Activated T-cell treated with anti-CD3 and anti-CD28 coated beads, Interleukin-2, amount 50 U/mL, for 4 hours (primary cell): ENCODE results near the gene PDE11A. TPM values are rescaled to one million over a fixed set of nuclear protein-coding genes. Genes with fewer than 3 reads are reported as not detected.

Experiments used
- ATAC-seq, 2 donors: fragments of 200-7000 bp; cut with Tn5 transposase; one replicate each; pipeline ENCODE4 v1.10.0; 2021
- DNase-seq: peaks from one replicate; pipeline ENCODE4 v3.0.0-alpha.2; 2020
- H3K27me3 Mint-ChIP-seq: one replicate; pipeline ENCODE4 v1.8.0; 2021; ENCODE audit warnings: low read depth, mixed read lengths
- H3K36me3 Mint-ChIP-seq: one replicate; pipeline ENCODE4 v1.8.0; 2022; ENCODE audit warnings: mixed read lengths; ENCODE audit not compliant: insufficient read depth
- H3K4me1 Mint-ChIP-seq: one replicate; pipeline ENCODE4 v1.8.0; 2021; ENCODE audit warnings: low read depth, mixed read lengths
- H3K4me3 Mint-ChIP-seq: one replicate; pipeline ENCODE4 v1.8.0; 2021; ENCODE audit warnings: mild to moderate bottlenecking, moderate library complexity, mixed read lengths
- H3K9me3 Mint-ChIP-seq: one replicate; pipeline ENCODE4 v1.8.0; 2021; ENCODE audit warnings: mixed read lengths
- total RNA-seq, 3 donors: library from RNA; stranded (reverse); gene quantifications; one replicate each; pipeline ENCODE4 v1.2.1, GENCODE V29; 2021

PDE11A gene
- total RNA-seq, 3 donors from 2014 or later = not detected

DNA sequence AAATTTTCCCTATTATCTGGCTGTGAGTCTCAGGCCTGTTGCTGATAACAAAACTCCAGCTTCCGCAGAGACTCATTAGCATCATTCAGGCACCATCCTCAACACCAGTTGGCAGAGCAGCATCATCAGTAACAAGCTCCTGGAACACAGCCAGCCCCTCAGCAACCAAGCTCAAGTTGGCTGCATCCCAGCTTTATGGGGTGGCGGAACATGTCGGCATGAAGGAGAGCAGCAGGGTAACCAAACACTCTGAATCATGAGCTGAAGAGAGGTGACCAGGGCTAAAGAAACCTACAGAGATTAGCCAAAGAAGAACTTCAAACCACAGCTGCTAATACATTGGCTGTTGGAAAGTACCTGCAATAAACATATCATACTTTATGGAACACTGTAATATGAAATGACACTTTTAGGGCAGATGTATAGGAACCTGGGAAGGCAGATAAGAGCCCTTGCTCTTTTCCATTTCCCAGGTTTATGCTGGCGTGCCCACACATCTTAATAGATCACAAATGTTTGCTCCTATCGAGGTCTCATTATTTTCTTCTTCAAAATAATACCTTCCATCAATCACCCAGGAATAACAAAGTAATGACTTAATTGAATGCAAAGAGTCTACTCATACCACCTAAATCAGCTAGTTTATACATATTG, 63.8 kb downstream of the PDE11A start:
- Mint-ChIP-seq H3K36me3 (no peaks in the 10 kb centered on the region), H3K4me3 (no peak overlapping the region), H3K4me1 (no peaks in the 10 kb centered on the region), H3K27me3 (no peaks in the 10 kb centered on the region), H3K9me3 (no peaks in the 10 kb centered on the region)
- no peak for ATAC-seq
- DNase-seq = no peak

DNA sequence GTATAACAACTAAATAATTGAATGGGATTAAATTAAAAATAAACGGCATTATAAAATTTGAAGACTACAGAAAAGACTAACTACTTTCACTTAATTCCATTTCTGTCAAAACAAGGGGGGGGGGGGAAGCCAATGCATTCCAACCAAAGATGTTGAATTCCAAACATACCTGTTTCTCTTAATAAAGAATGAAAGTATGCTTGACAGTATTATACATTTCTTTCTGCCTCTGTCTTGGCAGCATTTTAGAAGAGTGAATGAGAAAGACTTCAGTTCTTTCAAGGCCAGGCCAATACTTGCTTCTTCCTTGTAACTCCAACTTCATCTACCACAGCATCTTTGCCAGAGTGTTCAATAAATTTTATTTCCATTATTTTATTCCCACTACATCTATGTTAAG, 65.9 kb downstream of the PDE11A start:
- no peak for DNase-seq
- Mint-ChIP-seq H3K36me3 (no peaks in the 10 kb centered on the region), H3K4me1 (no peaks in the 10 kb centered on the region), H3K9me3 (no peaks in the 10 kb centered on the region), H3K27me3 (no peaks in the 10 kb centered on the region), H3K4me3 (no peak overlapping the region)
- no peak for ATAC-seq

DNA sequence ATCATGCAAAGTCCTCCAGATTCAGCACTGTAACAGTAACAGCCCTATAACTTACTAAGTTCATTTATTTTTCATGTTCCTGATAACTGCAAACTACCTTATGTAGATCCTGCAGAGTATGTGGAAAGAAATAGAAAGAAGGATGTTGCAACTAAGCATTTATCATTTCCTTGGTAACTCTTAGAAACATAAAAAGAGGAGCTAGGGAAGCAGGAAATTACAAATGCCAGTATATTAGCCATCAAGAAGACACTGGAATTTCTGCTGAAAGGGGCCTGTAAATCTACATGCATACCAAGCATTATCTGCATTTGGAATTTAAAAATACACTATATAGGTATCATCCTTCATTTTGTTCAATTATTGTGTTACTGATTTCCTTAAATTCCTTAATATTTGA, 66.8 kb downstream of the PDE11A start:
- H3K27me3 Mint-ChIP-seq = no peaks in the 10 kb centered on the region
- no peak for DNase-seq
- no peak overlapping the region for H3K4me3 Mint-ChIP-seq
- no peaks in the 10 kb centered on the region for H3K36me3 Mint-ChIP-seq
- no peaks in the 10 kb centered on the region for H3K4me1 Mint-ChIP-seq
- ATAC-seq = no peak
- no peaks in the 10 kb centered on the region for H3K9me3 Mint-ChIP-seq

DNA sequence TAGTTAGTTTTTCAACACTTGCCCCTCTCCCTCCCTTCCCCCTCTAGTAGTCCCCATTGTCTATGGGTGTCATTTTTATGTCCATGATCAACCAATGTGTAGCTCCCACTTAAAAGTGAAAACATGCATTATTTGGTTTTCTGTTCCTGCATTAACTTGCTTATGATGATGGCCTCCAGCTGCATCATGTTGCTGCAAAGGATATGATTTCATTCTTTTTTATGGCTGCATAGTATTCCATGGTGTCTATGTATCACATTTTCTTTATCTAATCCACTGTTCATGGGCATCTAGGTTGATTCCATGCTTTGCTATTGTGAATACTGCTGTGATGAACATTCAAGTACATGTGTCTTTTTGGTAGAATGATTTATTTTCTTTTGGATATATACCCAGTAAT, 70.5 kb downstream of the PDE11A start:
- peaks cover 3% of the 10 kb centered on the region for H3K27me3 Mint-ChIP-seq

DNA sequence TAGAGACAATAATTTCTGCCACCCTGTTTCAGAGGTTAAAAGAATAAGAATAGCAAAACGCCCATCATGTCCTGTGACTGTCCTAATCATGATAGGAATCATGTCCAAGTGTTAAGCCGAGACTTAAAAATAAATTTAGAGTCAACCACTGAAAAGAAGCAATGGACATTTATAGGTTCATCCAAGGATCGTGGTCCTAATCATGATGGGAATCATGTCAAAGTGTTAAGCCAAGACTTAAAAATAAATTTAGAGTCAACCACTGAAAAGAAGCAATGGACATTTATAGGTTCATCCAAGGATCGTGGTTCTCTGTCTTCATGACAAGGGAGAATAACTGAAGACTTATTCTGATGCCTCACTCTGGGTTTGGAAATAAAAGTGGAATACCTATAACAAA, 73.6 kb downstream of the PDE11A start:
- H3K4me1 Mint-ChIP-seq = no peaks in the 10 kb centered on the region

More for the DNA sequence above, 70.5 kb downstream of the PDE11A start:
- H3K4me3 Mint-ChIP-seq = no peak overlapping the region
- DNase-seq (no peak), ATAC-seq (no peak)
- H3K36me3 Mint-ChIP-seq = no peaks in the 10 kb centered on the region
- no peaks in the 10 kb centered on the region for H3K4me1 Mint-ChIP-seq
- no peaks in the 10 kb centered on the region for H3K9me3 Mint-ChIP-seq

DNA sequence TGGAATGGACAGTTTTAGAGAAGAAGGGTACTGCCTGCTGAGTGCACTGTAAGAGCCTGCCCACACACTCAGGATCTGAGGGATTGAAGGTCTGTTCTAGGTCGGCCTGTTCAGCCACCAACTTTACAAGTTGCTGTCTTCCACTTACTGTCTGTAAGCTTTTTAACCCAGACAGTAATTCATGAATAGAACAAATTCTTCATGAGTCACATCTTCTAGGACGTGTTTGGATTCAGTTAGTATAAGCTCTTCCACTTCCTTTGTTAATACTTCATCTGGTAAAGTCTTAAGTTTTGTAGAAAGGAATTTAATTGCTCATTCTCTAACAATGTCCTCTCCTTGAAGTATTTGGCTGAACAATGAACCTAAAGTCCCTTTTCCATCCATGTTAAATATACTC, 74.6 kb downstream of the PDE11A start:
- H3K4me1 Mint-ChIP-seq = no peaks in the 10 kb centered on the region
- no peak for ATAC-seq
- no peaks in the 10 kb centered on the region for H3K9me3 Mint-ChIP-seq
- peaks cover 3% of the 10 kb centered on the region for H3K27me3 Mint-ChIP-seq
- no peaks in the 10 kb centered on the region for H3K36me3 Mint-ChIP-seq
- H3K4me3 Mint-ChIP-seq = no peak overlapping the region
- DNase-seq = no peak

More for the DNA sequence above, 73.6 kb downstream of the PDE11A start:
- Mint-ChIP-seq H3K4me3 (no peak overlapping the region), H3K36me3 (no peaks in the 10 kb centered on the region), H3K9me3 (no peaks in the 10 kb centered on the region), H3K27me3 (peaks cover 3% of the 10 kb centered on the region)
- ATAC-seq (no peak), DNase-seq (no peak)

DNA sequence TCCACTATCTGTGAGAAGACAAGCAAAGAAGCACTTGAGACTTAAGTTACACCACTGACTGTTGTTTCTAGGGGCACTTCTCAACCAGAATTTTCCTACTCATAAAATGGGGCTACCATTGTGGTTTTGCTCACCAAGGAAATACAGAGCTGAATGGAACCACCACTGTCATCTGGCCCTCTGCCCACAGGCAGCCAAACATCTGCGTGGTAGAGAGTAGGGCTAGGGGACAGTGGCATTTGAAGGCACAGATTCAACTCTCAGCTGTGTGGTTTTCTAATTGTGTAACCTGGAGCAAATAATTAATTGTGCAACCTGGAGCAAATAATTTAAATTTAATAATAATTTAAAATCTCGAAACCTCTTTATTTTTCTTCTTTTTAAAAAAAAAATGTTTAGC, 79.6 kb downstream of the PDE11A start:
- H3K36me3 Mint-ChIP-seq = no peaks in the 10 kb centered on the region
- ATAC-seq = no peak
- no peak for DNase-seq
- no peaks in the 10 kb centered on the region for H3K9me3 Mint-ChIP-seq
- no peaks in the 10 kb centered on the region for H3K4me1 Mint-ChIP-seq
- no peak overlapping the region for H3K4me3 Mint-ChIP-seq
- peaks cover 5% of the 10 kb centered on the region for H3K27me3 Mint-ChIP-seq

DNA sequence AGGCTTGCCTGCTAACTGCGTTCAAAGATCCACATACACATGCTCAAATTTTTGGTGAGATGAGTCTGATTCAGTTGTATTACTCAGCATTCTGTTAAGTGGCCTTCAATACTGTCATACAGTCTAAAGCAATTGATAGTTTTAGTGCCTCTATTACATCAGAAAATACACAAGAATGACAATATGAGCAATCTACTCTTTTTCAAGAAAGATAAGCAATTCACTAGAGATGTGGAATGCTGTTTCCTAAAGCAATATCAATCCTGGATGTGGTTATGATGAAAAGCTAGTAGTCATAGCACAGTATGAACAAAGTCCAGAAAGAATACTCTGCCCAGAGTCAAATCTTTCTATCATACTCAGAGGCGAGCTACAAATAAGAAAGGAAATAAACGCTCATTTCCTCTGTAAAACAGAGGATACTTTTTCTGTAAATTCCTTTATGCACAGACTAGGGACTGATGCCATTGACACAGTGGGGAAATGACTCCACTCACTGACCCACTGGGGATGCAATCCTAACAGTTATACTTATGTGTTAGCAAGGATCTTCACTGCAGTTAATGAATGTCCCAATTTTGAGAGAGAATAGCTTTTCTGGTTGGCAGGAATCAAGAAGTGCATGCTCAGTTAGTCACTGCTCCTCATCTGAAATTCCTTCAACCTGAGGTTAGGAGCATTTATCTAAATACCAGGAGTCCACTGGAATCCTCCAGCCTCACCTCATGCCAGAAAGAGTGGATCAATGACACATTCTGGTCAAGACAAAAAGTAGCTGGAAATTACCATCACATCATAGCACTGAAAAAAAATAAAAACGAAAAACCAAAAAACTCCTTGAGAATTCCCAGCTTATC, 83.3 kb downstream of the PDE11A start:
- ATAC-seq = no peak
- no peak for DNase-seq
- Mint-ChIP-seq H3K27me3 (peaks cover 5% of the 10 kb centered on the region), H3K9me3 (no peaks in the 10 kb centered on the region), H3K4me3 (no peak overlapping the region), H3K4me1 (no peaks in the 10 kb centered on the region), H3K36me3 (no peaks in the 10 kb centered on the region)

DNA sequence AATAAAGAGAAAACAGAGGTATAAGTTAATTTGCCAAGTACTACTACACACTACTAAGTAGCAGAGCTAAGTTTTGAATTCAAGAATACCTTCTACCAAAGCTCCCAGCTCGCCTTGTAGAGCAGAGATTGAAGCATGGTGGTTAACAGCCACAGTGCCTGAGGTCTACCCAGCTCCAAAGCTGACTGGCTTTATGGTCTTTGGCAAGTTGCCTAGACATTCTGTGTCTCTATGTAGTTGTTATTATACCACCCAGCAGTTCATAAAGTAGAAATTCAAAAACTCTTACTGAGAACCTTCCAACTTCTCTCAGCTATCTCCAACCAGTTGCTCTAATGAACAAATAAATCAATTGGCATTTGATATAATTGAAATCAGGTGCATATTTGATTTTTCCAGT, 87.8 kb downstream of the PDE11A start:
- Mint-ChIP-seq H3K4me3 (no peak overlapping the region), H3K27me3 (peaks cover under 1% of the 10 kb centered on the region), H3K36me3 (no peaks in the 10 kb centered on the region), H3K9me3 (no peaks in the 10 kb centered on the region), H3K4me1 (no peaks in the 10 kb centered on the region)
- DNase-seq = no peak
- ATAC-seq = no peak

DNA sequence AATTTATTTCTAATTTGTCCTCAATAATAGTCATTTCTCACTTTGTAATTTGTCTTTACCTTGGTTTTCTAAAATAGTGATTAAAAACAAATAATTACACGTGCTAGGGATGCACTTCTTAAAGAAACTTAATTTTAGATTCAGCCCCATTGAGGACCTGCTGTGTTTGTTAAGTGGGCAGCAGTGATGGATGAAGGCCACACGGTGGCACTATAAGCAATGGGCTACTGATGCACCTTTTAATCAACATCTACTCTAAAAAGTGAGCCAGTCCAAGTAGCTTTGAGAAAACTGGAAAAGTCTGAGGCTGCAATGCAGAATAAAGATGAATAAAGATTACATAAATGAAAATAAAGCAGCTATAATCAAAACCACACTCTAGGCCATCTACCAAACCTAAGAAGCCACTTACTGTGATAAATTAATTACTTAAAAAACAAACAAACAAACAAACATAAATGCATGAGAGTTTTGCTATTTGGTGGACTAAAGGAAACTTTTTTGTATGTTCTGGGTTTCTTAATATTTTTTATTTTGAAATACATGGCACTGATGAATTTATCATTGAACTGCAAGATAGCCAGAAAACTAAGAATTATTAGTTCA, 89.3 kb downstream of the PDE11A start:
- Mint-ChIP-seq H3K27me3 (no peaks in the 10 kb centered on the region), H3K4me1 (no peaks in the 10 kb centered on the region), H3K9me3 (no peaks in the 10 kb centered on the region), H3K4me3 (no peak overlapping the region), H3K36me3 (no peaks in the 10 kb centered on the region)
- DNase-seq = no peak
- no peak for ATAC-seq

DNA sequence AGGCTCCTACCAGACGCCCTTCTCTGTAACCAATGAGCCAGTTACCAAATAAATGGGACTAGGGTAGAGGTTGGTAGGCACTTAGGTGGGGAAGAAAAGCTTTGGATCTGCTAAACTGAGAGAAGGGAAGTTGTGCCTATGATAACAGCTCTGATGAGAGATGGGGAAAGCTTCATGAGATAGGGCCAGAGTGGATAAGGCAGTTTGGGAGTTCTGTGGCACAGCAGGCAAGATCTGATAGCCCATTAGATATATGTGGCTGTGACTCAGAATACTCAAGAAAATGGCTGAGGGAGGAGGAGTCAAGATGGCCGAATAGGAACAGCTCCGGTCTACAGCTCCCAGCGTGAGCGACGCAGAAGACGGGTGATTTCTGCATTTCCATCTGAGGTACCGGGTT, 99.8 kb downstream of the PDE11A start:
- H3K4me1 Mint-ChIP-seq = no peaks in the 10 kb centered on the region
- ATAC-seq = no peak
- H3K4me3 Mint-ChIP-seq = no peak overlapping the region
- peaks cover 4% of the 10 kb centered on the region for H3K27me3 Mint-ChIP-seq
- H3K9me3 Mint-ChIP-seq = no peaks in the 10 kb centered on the region
- DNase-seq = no peak
- no peaks in the 10 kb centered on the region for H3K36me3 Mint-ChIP-seq

DNA sequence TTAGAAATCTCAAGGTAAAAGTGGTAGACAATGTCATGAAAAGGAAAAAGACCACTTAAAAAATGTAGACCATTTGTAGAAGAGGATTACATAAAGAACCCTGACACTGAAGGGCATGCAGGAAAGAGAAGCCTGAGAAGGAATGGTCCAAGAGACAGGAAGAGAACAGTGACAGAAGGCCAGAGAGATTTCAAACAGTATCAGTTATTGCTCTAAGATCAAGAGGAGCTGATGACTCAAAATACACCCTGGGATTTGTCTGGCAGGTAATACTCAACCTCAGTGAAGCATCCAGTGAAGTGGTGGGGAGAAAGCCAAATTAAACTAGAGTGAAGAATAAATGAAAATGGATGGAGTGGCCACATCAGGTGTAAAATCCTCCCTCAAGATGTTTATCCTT, 100.5 kb downstream of the PDE11A start:
- Mint-ChIP-seq H3K4me1 (no peaks in the 10 kb centered on the region), H3K36me3 (no peaks in the 10 kb centered on the region), H3K9me3 (no peaks in the 10 kb centered on the region), H3K27me3 (peaks cover 4% of the 10 kb centered on the region), H3K4me3 (no peak overlapping the region)
- DNase-seq (no peak), ATAC-seq (no peak)

DNA sequence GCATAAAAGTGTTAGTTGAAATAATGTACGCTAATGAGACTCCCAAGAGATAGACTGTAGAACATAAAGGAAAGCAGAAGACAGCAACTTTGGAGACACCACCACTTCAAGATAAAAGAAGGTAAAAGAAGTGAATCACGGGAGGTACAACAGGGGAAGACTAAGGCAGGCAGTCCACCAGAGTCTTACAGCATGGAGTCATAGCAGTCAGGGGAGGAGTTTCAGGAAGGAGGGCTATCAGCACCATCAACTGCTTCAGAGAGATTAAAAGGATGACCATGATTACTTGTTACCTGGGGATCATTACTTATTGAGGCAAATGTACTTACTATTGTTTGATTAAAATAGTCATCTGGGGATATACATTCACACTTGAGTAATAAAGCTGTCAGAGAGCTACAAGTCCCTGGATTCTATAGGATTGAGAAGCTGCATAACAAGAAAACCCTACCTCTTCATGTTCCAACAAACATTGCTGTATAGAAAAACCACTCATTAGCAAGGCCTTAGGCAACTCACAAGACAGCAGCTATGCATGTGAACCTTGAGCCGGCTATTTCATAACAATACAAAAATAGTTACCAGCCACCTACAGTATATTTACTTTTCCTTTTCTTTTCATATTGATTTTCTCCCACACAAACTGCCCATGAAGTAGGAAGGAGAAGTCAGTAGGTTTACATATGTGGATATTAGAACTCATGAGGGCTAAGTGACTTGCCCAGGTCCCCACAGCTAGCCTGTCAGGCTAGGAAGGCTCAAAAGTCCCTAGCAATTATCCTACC, 101.7 kb downstream of the PDE11A start:
- H3K4me1 Mint-ChIP-seq = no peaks in the 10 kb centered on the region
- DNase-seq (no peak), ATAC-seq (no peak)
- no peaks in the 10 kb centered on the region for H3K9me3 Mint-ChIP-seq
- H3K36me3 Mint-ChIP-seq = peaks cover 2% of the 10 kb centered on the region
- H3K27me3 Mint-ChIP-seq = peaks cover 4% of the 10 kb centered on the region
- H3K4me3 Mint-ChIP-seq = no peak overlapping the region

DNA sequence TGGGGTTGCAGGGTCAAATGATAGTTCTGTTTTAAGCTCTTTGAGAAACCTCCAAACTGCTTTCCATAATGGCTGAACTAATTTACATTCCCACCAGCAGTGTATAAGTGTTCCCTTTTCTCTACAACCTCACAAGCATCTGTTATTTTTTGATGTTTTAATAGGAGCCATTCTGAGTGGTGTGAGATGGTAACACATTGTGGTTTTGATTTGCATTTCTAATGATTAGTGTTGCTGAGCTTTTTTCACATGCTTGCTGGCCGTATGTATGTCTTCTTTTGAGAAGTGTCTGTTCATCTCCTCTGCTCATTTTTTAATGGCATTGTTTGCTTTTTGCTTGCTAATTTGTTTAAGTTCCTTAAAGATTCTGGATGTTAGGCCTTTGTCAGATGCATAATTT, 107.7 kb downstream of the PDE11A start:
- H3K9me3 Mint-ChIP-seq = no peaks in the 10 kb centered on the region
- peaks cover 4% of the 10 kb centered on the region for H3K27me3 Mint-ChIP-seq
- H3K4me1 Mint-ChIP-seq = no peaks in the 10 kb centered on the region
- no peak for DNase-seq
- no peak overlapping the region for H3K4me3 Mint-ChIP-seq
- ATAC-seq = no peak
- peaks cover 2% of the 10 kb centered on the region for H3K36me3 Mint-ChIP-seq
